GM10266 (cell line): ENCODE data around the gene LAMC1.

Source experiments
- DNase-seq: peaks from one replicate; pipeline ENCODE4 v3.0.0; 2012; ENCODE audit errors: extremely low spot score
- TF ChIP-seq, protein P1 (sequence below): IDR thresholded peaks from 2 replicates; pipeline ENCODE4 v1.5.1; 2012; ENCODE audit warnings: mild to moderate bottlenecking, low read depth; ENCODE audit not compliant: control insufficient read depth, insufficient read depth; ENCODE audit errors: missing control alignments

The LAMC1 gene

DNA sequence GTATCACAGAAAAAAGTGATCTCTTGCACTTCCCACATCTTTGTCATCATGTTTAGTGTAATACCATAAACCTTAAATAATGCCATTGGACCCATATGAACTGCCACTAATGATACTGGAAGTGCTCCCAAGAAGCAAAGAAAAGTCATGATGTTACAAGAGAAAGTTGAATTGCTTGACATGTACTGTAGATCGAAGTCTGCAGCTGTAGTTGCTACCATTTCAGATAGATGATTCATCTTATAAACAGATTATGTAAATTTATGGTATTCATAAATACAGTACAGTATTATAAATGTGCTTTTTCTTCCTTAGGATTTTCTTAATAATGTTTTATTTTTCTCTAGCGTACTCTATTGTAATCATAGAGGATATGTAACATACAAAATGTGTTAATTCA is 132.7 kb downstream of the LAMC1 start:
- TF ChIP-seq, protein P1, sequence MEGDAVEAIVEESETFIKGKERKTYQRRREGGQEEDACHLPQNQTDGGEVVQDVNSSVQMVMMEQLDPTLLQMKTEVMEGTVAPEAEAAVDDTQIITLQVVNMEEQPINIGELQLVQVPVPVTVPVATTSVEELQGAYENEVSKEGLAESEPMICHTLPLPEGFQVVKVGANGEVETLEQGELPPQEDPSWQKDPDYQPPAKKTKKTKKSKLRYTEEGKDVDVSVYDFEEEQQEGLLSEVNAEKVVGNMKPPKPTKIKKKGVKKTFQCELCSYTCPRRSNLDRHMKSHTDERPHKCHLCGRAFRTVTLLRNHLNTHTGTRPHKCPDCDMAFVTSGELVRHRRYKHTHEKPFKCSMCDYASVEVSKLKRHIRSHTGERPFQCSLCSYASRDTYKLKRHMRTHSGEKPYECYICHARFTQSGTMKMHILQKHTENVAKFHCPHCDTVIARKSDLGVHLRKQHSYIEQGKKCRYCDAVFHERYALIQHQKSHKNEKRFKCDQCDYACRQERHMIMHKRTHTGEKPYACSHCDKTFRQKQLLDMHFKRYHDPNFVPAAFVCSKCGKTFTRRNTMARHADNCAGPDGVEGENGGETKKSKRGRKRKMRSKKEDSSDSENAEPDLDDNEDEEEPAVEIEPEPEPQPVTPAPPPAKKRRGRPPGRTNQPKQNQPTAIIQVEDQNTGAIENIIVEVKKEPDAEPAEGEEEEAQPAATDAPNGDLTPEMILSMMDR: no peak
- no peak for DNase-seq

DNA sequence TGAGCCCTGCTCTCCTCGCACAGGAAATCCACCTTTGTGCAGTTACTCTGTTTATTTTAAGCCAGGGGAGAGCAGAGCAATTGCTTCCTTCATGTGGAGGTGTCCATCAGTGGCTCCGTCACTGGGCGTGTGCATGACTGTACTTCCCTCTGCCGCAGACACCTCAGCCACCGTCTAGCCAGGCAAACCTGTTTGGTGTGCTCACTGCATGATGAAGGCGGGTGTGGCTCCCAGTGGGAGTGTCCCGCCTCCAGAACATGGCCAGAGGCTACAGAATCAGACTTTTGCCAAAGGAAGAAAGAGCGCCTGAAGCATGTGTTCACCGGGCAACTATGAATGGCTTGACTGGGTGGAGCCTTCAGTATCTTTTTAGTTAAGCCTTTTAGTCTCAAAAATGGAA is 136.7 kb downstream of the LAMC1 start:
- TF ChIP-seq, protein P1: no peak
- DNase-seq: no peak

DNA sequence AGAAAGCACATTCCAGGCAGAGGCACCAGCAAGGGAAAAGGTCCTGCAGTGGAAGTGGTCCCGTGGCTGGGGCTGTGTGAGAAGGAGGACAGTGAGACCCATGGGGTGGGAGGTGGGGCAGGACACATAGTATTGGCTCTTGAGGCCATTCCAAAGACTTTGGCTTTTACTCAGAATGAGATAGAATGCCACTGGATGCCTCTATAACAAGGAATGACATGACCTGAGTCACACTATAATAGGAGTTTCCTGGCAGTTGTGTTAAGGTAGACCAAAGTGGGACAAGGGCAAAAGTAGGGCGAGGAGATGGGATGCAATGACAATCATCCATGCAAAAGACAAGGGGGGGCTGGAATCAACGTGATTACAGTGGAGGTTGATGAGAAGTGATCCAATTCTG is 138.2 kb downstream of the LAMC1 start:
- no peak for DNase-seq
- TF ChIP-seq, protein P1: no peak

DNA sequence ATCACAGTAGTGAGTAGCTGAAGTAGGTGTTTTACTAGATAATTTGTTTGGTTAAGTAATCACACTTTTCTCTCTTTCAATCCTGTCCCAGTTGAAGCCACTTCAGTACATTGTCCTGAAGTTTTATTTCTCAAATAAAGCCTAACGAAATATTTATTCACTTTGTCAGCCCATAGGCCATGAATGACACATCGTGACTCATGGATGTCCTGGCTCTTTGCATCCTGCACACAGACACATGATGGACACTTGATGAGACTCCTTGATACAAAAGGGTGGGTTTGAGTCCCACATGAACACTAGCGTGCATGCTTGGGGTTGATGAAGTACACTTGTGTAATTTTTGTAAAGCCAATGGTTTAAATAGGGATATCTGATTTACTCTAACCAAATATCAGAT is 140.1 kb downstream of the LAMC1 start:
- TF ChIP-seq, protein P1: no peak
- DNase-seq: no peak

DNA sequence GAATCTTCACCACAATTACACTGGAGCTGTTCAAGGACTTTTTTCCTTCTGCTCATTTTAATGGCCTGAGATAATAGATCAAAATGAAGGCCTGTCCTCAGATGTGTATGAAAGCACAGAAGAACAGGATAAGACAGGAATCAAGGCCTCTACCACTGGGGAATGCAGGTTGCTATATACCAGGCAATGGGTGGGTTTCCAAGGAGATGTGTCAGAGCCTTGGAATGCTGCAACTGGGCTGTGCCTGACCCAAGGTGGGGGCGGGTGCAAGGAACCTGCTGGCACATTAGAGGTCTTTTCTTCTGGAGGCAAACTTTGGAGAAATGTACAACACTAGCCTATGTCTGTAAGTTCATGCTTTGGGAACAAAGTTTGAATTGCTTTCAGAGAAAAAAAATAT is 141.1 kb downstream of the LAMC1 start:
- DNase-seq: no peak
- TF ChIP-seq, protein P1: no peak

DNA sequence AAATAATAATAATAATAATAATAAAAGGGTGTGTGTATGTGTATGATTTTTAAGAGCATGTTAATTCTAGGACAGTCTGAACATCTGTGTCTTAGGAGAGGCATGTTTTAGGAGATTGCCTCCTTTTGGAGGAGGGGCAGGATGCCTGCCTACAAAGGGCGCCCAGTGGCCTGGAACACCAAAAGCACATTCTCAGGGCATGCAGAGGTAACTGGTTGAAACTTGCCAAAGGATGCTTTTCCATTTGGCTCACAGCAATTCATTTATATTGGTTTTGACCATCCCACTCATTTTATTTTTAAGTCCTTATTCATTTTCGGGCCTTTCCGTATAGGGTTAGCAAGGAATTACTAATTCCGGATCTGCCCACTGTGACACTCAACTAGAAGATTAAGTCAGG is 141.7 kb downstream of the LAMC1 start:
- TF ChIP-seq, protein P1: no peak
- no peak for DNase-seq

DNA sequence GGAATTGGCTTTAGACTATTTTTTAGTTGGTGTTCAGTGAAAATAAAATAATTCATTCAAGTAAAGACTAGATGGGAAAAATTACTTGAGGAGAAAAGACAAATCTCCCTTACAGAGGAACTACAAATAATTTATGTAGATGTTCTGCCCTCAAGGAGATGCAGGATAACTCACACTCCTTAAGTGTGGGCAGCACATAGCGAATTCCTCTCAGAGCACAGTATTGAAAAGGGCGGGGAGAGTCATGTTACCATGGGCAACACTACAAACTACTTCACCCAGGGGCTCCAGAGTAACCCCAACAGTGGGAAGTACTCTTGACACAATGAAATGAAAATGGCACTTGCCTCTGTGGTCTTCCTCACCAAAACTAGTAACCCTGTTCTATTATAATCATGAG is 142.2 kb downstream of the LAMC1 start:
- DNase-seq: no peak
- TF ChIP-seq, protein P1: no peak
